Mesothelial cell of epicardium (in vitro differentiated cells): ENCODE data around the gene OR13C9. TPM values are rescaled to one million over a fixed set of nuclear protein-coding genes. Genes with fewer than 3 reads are reported as not detected.

ENCODE experiments used
- DNase-seq, 2 experiments: peaks; one replicate each; pipeline ENCODE4 v3.0.0; 2021; ENCODE audit warnings: low spot score in 2 of 2; ENCODE audit not compliant: unreplicated experiment in 2 of 2
- H3K27ac Mint-ChIP-seq: 2 replicates; pipeline ENCODE4 v1.8.0; 2021; ENCODE audit warnings: mixed read lengths
- H3K27me3 Mint-ChIP-seq: 2 replicates; pipeline ENCODE4 v1.8.0; 2021; ENCODE audit warnings: low read depth, mixed read lengths
- H3K36me3 Mint-ChIP-seq: 2 replicates; pipeline ENCODE4 v1.8.0; 2021; ENCODE audit warnings: mixed read lengths
- H3K4me1 Mint-ChIP-seq: 2 replicates; pipeline ENCODE4 v1.8.0; 2021; ENCODE audit warnings: mixed read lengths
- H3K4me3 Mint-ChIP-seq: 2 replicates; pipeline ENCODE4 v1.8.0; 2021; ENCODE audit warnings: mild to moderate bottlenecking, moderate library complexity, mixed read lengths
- H3K9me3 Mint-ChIP-seq: 2 replicates; pipeline ENCODE4 v1.8.0; 2021; ENCODE audit warnings: mixed read lengths
- CTCF ChIP-seq: fragments of 200-600 bp; sonication (generic); IDR thresholded peaks from one replicate; pipeline ENCODE4 v1.5.0; 2021; ENCODE audit warnings: antibody characterized with exemption; ENCODE audit not compliant: unreplicated experiment
- total RNA-seq: library from RNA; stranded (reverse); gene quantifications from 3 replicates; pipeline ENCODE4 v1.2.1, GENCODE V29; 2021

Gene OR13C9
- total RNA-seq, 1 donor from 2014 or later: not detected

- Mint-ChIP-seq H3K4me1 (no peaks in the 10 kb centered on the region), H3K36me3 (no peaks in the 10 kb centered on the region), H3K27ac (no peak overlapping the region), H3K27me3 (no peaks in the 10 kb centered on the region), H3K4me3 (no peak overlapping the region), H3K9me3 (peaks cover 32% of the 10 kb centered on the region)
- DNase-seq: no peak
- no peak for TF ChIP-seq CTCF
Observed at GRCh38 chr9:104572612-104573011, 45.4 kb downstream of the OR13C9 start.

GRCh38 chr9:104568868-104569267 lies 49.1 kb downstream of the OR13C9 start, which contains the start of gene OR13C8:
Gene OR13C8, plus strand, starts transcription at chr9:104569168. Its CDS starts 0 bp downstream, at chr9:104569168.
- H3K9me3 Mint-ChIP-seq: peaks cover 28% of the 10 kb centered on the region
- no peak for TF ChIP-seq CTCF
- no peak within 1 kb of the TSS for H3K4me3 Mint-ChIP-seq
- no peaks in the 10 kb centered on the region for H3K36me3 Mint-ChIP-seq
- H3K4me1 Mint-ChIP-seq: no peaks in the 10 kb centered on the region
- no peak for DNase-seq
- H3K27me3 Mint-ChIP-seq: no peaks in the 10 kb centered on the region
- no peak within 1 kb of the TSS for H3K27ac Mint-ChIP-seq

Other genes starting within 250 kb of the OR13C9 start
- not detected in 3 replicates for gene OR13F1, start 113.9 kb downstream of the OR13C9 start, total RNA-seq
- gene OR13C4, start 91.0 kb downstream of the OR13C9 start, total RNA-seq: not detected in 3 replicates
- 0.24 TPM in 1 of 3 replicates, not detected in the others for gene OR13C3, start 81.3 kb downstream of the OR13C9 start, total RNA-seq
- gene OR13C8, start 49.0 kb downstream of the OR13C9 start, total RNA-seq: not detected in 3 replicates
- gene OR13C5, start 18.8 kb downstream of the OR13C9 start, total RNA-seq: 0.25 TPM in 1 of 3 replicates, not detected in the others
- gene OR13C2, start 12.6 kb downstream of the OR13C9 start, total RNA-seq: not detected in 3 replicates
- not detected in 3 replicates for gene OR13D1, start 76.3 kb upstream of the OR13C9 start, total RNA-seq
- gene NIPSNAP3A, start 129.5 kb upstream of the OR13C9 start, total RNA-seq: 25.1 to 26.2 TPM (median 25.6 TPM) in 3 replicates
- gene NIPSNAP3B, start 145.9 kb upstream of the OR13C9 start, total RNA-seq: 9.2 to 10.1 TPM (median 9.9 TPM) in 3 replicates